IMR-90 (cell line): ENCODE results near the gene TNS3.

ENCODE experiments used
- BHLHE40 ChIP-seq: fragments of 150-350 bp; IDR thresholded peaks from 2 replicates; pipeline ENCODE4 v1.6.1; 2016; ENCODE audit warnings: mild to moderate bottlenecking, low read depth, low read length
- CEBPB ChIP-seq: IDR thresholded peaks from 2 replicates; pipeline ENCODE4 v1.6.1; 2012; ENCODE audit warnings: low read depth, low read length, improper control_type of control experiment
- CHD1 ChIP-seq: IDR thresholded peaks from 2 replicates; pipeline ENCODE4 v1.6.1; 2012; ENCODE audit warnings: low read depth, low read length, improper control_type of control experiment
- FOS ChIP-seq: fragments of 150-350 bp; IDR thresholded peaks from 2 replicates; pipeline ENCODE4 v1.6.1; 2016; ENCODE audit warnings: low read depth, low read length
- MAFK ChIP-seq: IDR thresholded peaks from 2 replicates; pipeline ENCODE4 v1.6.1; 2012; ENCODE audit warnings: low read depth, low read length, improper control_type of control experiment
- POLR2A ChIP-seq: IDR thresholded peaks from 2 replicates; pipeline ENCODE4 v1.6.1; 2012; ENCODE audit warnings: mild to moderate bottlenecking, low read depth, low read length
- RAD21 ChIP-seq: IDR thresholded peaks from 2 replicates; pipeline ENCODE4 v1.6.1; 2012; ENCODE audit warnings: low read length, improper control_type of control experiment
- RCOR1 ChIP-seq: IDR thresholded peaks from 2 replicates; pipeline ENCODE4 v1.6.1; 2012; ENCODE audit warnings: mild to moderate bottlenecking, low read length, improper control_type of control experiment; ENCODE audit not compliant: insufficient replicate concordance
- RFX5 ChIP-seq: IDR thresholded peaks from 2 replicates; pipeline ENCODE4 v1.8.0; 2012; ENCODE audit warnings: low read depth, mild to moderate bottlenecking, low read length, moderate library complexity
- SMC3 ChIP-seq: fragments of 150-350 bp; IDR thresholded peaks from 2 replicates; pipeline ENCODE4 v1.6.1; 2016; ENCODE audit warnings: low read depth, mild to moderate bottlenecking, antibody characterized with exemption, low read length, moderate library complexity
- TF ChIP-seq, protein P1 (sequence below): conservative IDR thresholded peaks from 2 replicates; pipeline ENCODE4 v1.5.1; 2012; ENCODE audit warnings: mild to moderate bottlenecking, low read depth, low read length, improper control_type of control experiment
- TF ChIP-seq, protein P2 (sequence below): fragments of 150-350 bp; IDR thresholded peaks from 2 replicates; pipeline ENCODE4 v1.6.1; 2016; ENCODE audit warnings: low read depth, mild to moderate bottlenecking, low read length, moderate library complexity, borderline replicate concordance

DNA sequence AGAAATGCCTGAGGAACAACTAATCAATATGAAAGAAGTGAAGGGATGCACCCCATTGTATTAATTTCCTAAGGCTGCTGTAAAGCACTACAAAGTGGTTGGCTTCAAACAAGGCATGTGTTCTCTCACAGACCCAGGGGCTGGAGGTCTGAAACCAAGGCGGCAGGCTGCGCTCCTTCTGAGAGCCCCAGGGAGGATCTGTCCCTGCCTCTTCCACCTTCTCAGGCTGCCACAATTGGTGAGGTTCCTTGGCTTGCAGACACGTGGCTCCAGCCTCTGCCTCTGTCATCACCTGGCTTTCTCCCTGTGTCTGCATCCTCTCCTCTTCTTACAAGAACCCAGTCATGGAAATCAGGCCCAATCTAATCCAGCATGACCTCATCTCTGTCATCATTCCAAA, 110.1 kb downstream of the TNS3 start:
- TF ChIP-seq, protein P1, sequence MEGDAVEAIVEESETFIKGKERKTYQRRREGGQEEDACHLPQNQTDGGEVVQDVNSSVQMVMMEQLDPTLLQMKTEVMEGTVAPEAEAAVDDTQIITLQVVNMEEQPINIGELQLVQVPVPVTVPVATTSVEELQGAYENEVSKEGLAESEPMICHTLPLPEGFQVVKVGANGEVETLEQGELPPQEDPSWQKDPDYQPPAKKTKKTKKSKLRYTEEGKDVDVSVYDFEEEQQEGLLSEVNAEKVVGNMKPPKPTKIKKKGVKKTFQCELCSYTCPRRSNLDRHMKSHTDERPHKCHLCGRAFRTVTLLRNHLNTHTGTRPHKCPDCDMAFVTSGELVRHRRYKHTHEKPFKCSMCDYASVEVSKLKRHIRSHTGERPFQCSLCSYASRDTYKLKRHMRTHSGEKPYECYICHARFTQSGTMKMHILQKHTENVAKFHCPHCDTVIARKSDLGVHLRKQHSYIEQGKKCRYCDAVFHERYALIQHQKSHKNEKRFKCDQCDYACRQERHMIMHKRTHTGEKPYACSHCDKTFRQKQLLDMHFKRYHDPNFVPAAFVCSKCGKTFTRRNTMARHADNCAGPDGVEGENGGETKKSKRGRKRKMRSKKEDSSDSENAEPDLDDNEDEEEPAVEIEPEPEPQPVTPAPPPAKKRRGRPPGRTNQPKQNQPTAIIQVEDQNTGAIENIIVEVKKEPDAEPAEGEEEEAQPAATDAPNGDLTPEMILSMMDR: no peak
- TF ChIP-seq CEBPB: no peak
- TF ChIP-seq CHD1: no peak
- no peak for TF ChIP-seq RFX5
- TF ChIP-seq POLR2A: no peak
- no peak for TF ChIP-seq FOS
- TF ChIP-seq, protein P2, sequence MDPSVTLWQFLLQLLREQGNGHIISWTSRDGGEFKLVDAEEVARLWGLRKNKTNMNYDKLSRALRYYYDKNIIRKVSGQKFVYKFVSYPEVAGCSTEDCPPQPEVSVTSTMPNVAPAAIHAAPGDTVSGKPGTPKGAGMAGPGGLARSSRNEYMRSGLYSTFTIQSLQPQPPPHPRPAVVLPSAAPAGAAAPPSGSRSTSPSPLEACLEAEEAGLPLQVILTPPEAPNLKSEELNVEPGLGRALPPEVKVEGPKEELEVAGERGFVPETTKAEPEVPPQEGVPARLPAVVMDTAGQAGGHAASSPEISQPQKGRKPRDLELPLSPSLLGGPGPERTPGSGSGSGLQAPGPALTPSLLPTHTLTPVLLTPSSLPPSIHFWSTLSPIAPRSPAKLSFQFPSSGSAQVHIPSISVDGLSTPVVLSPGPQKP: no peak
- no peak for TF ChIP-seq RAD21
- no peak for TF ChIP-seq SMC3
- no peak for TF ChIP-seq BHLHE40
- no peak for TF ChIP-seq RCOR1
- TF ChIP-seq MAFK: no peak
